SU-DHL-6 (cell line): Measurements from ENCODE around the gene VWA5A.

ENCODE experiments used
- CTCF ChIP-seq: fragments of 200-600 bp; sonication (generic); IDR thresholded peaks from one replicate; pipeline ENCODE4 v1.5.1; 2017; ENCODE audit warnings: antibody characterized with exemption, mild to moderate bottlenecking, low read length, moderate library complexity; ENCODE audit not compliant: insufficient read depth, poor library complexity, severe bottlenecking
- EZH2phosphoT487 ChIP-seq: fragments of 200-600 bp; sonication (generic), shearing (Covaris generic); conservative IDR thresholded peaks from 2 replicates; pipeline ENCODE4 v1.6.1; 2018; ENCODE audit warnings: mild to moderate bottlenecking, antibody characterized with exemption, low read length, moderate library complexity, mixed read lengths

GRCh38 chr11:124153821-124154220 lies 38.6 kb downstream of the VWA5A start:
- TF ChIP-seq CTCF (no peak), EZH2phosphoT487 (no peak)
